ENCODE results near the gene EPC2. TPM values are rescaled to one million over a fixed set of nuclear protein-coding genes. Genes with fewer than 3 reads are reported as not detected.

The EPC2 gene
- total and polyA plus RNA-seq, 2 experiments from 2014 or later = 4.2 to 20.0 TPM

DNA sequence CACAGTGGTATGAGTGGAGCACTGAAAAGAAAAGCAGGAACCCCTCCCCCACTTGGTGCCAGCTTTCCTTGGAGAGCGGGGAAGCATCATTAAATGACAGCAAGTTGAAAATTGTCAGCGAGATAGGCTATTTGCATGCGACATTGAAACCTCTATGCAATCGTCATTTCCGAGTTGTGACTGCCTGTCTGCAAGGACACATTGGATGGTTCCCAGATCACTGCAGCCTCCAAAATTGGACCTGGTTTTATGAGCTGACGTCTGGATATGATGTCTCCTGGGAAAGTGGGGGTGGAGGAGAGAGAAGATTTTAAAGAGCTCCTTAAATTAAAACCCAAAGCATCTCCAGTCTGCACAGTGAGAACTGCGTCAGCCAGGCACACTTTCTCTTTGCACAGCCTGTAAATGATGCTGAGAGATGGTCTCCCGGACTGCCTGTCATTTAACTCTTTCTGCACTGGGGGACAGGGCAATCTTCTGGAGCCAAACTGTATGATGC is 172.7 kb downstream of the EPC2 start:
- no peaks in the 10 kb centered on the region for H3F3A ChIP-seq (ENCODE audit: insufficient read depth)
- H2AFZ ChIP-seq = no peak overlapping the region; the same call in 1 of the 2 replicates
- H3K9ac ChIP-seq = no peak overlapping the region
- 13 to 16% methylated on average over 8 of the region's 8 CpGs for WGBS, 2 experiments (ENCODE audit: low coverage in 1 of 2, low lambda C conversion rate in 2 of 2, missing lambda C conversion rate in 2 of 2)
- peak overlapping the region; percentile 53 for H3K4me2 ChIP-seq (ENCODE audit: unreplicated experiment)
- no peaks in the 10 kb centered on the region for H3K9me2 ChIP-seq (ENCODE audit: insufficient read depth)
- no peaks in the 10 kb centered on the region for H3K9me3 ChIP-seq (ENCODE audit: low read depth)
- H3K27ac ChIP-seq = no peak overlapping the region
- peaks cover 10% of the 10 kb centered on the region; the same call in 1 of the 2 replicates for H3K4me1 ChIP-seq (ENCODE audit: insufficient read depth)
- peaks cover 27% of the 10 kb centered on the region; the same call in 1 of the 2 replicates for H3K27me3 ChIP-seq (replicated peaks; ENCODE audit: insufficient read depth)
- H3K4me3 ChIP-seq = 0 out of 2 replicates have a peak overlapping the region, but pooled peaks have one; percentile 3
- no peaks in the 10 kb centered on the region for H4K20me1 ChIP-seq (ENCODE audit: insufficient read depth)
- no peaks in the 10 kb centered on the region for H3K36me3 ChIP-seq (ENCODE audit: low read depth)
- in situ Hi-C loops (cut with MboI) = no loop called here
- no peak for DNase-seq
- H3K79me2 ChIP-seq (ENCODE audit: insufficient read depth) = no peaks in the 10 kb centered on the region
- TF ChIP-seq EZH2 (IDR thresholded peaks at IDR 0.05; ENCODE audit: insufficient read depth, poor library complexity, severe bottlenecking) = no peak
- TF ChIP-seq EZH2phosphoT487 (IDR thresholded peaks at IDR 0.05; ENCODE audit: insufficient read depth, low read depth) = no peak

DNA sequence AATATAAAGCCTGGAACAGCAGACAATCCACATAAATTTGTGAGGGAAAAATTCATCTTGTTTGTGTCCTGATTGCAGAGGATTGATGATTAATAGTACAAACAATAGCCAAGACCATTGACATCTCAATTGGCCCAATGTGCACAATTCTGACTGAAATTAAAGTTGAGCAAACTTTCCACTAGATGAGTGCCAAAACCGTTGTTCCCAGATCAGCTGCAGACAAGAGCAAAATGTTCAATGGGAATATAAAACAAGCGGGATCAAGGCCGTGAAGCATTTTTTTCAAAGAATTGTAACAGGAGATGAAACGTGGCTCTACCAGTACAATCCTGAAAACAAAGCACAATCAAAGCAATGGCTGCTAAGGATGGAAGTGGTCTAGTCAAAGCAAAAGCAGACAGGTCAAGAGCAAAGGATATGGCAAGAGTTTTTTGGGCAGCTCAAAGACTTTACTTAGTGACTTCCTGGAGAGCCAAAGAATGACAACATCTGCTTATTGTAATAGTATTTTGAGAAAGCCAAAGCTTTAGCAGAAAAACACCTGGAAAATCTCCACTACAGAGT is 174.6 kb downstream of the EPC2 start:
- H3K36me3 ChIP-seq (ENCODE audit: low read depth) = no peaks in the 10 kb centered on the region
- no peak overlapping the region for H3K9ac ChIP-seq
- 0 out of 2 replicates have a peak, but pooled peaks cover 6% of the 10 kb centered on the region for H3K4me1 ChIP-seq (ENCODE audit: insufficient read depth)
- H3K9me2 ChIP-seq (ENCODE audit: insufficient read depth) = no peaks in the 10 kb centered on the region
- no peak overlapping the region for H3K27ac ChIP-seq
- TF ChIP-seq EZH2 (IDR thresholded peaks at IDR 0.05; ENCODE audit: insufficient read depth, poor library complexity, severe bottlenecking) = no peak
- TF ChIP-seq EZH2phosphoT487 (IDR thresholded peaks at IDR 0.05; ENCODE audit: insufficient read depth, low read depth) = no peak
- H3K4me3 ChIP-seq = no peak overlapping the region
- in situ Hi-C loops (cut with MboI) = no loop called here
- no peaks in the 10 kb centered on the region for H3K79me2 ChIP-seq (ENCODE audit: insufficient read depth)
- no peak overlapping the region for H2AFZ ChIP-seq
- no peaks in the 10 kb centered on the region for H4K20me1 ChIP-seq (ENCODE audit: insufficient read depth)
- H3K27me3 ChIP-seq (replicated peaks; ENCODE audit: insufficient read depth) = peaks cover 27% of the 10 kb centered on the region; the same call in 1 of the 2 replicates
- no peak overlapping the region for H3K4me2 ChIP-seq (ENCODE audit: unreplicated experiment)
- no peaks in the 10 kb centered on the region for H3K9me3 ChIP-seq (ENCODE audit: low read depth)
- H3F3A ChIP-seq (ENCODE audit: insufficient read depth) = no peaks in the 10 kb centered on the region
- 1 to 2% methylated on average over 4 of the region's 4 CpGs for WGBS, 2 experiments (ENCODE audit: low coverage in 1 of 2, low lambda C conversion rate in 2 of 2, missing lambda C conversion rate in 2 of 2)
- DNase-seq = no peak

DNA sequence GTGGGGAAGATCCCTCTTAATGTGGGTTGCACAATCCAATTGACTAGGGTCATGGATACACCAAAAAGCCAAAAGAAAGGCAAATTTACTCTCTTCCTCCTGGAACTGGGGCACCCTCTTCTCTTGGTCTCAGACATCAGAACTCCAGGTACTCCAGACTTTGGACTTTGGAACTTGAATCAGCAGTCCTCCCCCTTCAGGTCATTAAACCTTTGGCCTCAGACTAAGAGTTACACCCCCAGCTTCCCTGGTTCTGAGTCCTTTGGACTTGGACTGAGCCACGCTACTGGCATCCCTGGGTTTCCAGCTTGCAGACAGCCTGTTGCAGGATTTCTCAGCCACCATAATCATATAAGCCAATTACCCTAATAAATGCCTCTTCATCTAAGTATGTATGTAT is 179.6 kb downstream of the EPC2 start:
- no peak overlapping the region for H3K4me3 ChIP-seq
- no peak overlapping the region for H2AFZ ChIP-seq
- in situ Hi-C loops (cut with MboI) = no loop called here
- no peak for DNase-seq
- H3K27me3 ChIP-seq (replicated peaks; ENCODE audit: insufficient read depth) = peaks cover 12% of the 10 kb centered on the region; the same call in 1 of the 2 replicates
- no peaks in the 10 kb centered on the region for H3K9me3 ChIP-seq (ENCODE audit: low read depth)
- no peaks in the 10 kb centered on the region for H3F3A ChIP-seq (ENCODE audit: insufficient read depth)
- no peak overlapping the region for H3K27ac ChIP-seq
- TF ChIP-seq EZH2phosphoT487 (IDR thresholded peaks at IDR 0.05; ENCODE audit: insufficient read depth, low read depth) = no peak
- no peak for TF ChIP-seq EZH2 (IDR thresholded peaks at IDR 0.05; ENCODE audit: insufficient read depth, poor library complexity, severe bottlenecking)
- no peak overlapping the region for H3K9ac ChIP-seq
- no peaks in the 10 kb centered on the region for H3K4me1 ChIP-seq (ENCODE audit: insufficient read depth)
- H3K9me2 ChIP-seq (ENCODE audit: insufficient read depth) = no peaks in the 10 kb centered on the region
- H4K20me1 ChIP-seq (ENCODE audit: insufficient read depth) = no peaks in the 10 kb centered on the region
- 65 to 69% methylated on average over 1 of the region's 1 CpG for WGBS, 2 experiments (ENCODE audit: low coverage in 1 of 2, low lambda C conversion rate in 2 of 2, missing lambda C conversion rate in 2 of 2)
- no peaks in the 10 kb centered on the region for H3K36me3 ChIP-seq (ENCODE audit: low read depth)
- no peak overlapping the region for H3K4me2 ChIP-seq (ENCODE audit: unreplicated experiment)
- no peaks in the 10 kb centered on the region for H3K79me2 ChIP-seq (ENCODE audit: insufficient read depth)

DNA sequence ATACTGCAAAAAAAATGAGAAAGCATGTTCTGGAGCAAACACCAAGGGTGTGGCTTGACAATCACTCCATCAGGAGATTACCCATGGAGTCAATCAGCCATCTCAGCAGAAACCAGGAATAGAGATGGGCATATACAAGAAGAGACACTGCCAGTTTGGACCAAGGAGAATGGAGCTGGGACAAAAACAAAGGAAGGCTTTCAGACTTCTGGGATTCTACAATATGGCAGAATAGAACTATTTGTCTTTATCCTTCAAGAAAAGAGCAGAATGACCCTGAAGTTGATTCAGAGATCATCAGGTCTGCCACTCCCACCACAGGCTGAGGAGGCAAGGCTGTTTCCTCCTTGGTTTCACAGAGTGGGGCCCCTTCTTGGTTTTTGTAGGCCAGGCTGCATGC is 182.2 kb downstream of the EPC2 start:
- Histone ChIP-seq H3K4me1 (ENCODE audit: insufficient read depth) (no peaks in the 10 kb centered on the region), H3K4me3 (no peak overlapping the region), H2AFZ (no peak overlapping the region), H4K20me1 (ENCODE audit: insufficient read depth) (no peaks in the 10 kb centered on the region), H3K4me2 (ENCODE audit: unreplicated experiment) (no peak overlapping the region), H3K27me3 (replicated peaks; ENCODE audit: insufficient read depth) (no peaks in the 10 kb centered on the region), H3K79me2 (ENCODE audit: insufficient read depth) (no peaks in the 10 kb centered on the region), H3K9ac (no peak overlapping the region), H3K9me2 (ENCODE audit: insufficient read depth) (no peaks in the 10 kb centered on the region), H3K9me3 (ENCODE audit: low read depth) (no peaks in the 10 kb centered on the region), H3F3A (ENCODE audit: insufficient read depth) (no peaks in the 10 kb centered on the region), H3K36me3 (ENCODE audit: low read depth) (no peaks in the 10 kb centered on the region), H3K27ac (no peak overlapping the region)
- in situ Hi-C loops (cut with MboI) = no loop called here
- no peak for DNase-seq
- TF ChIP-seq EZH2 (IDR thresholded peaks at IDR 0.05; ENCODE audit: insufficient read depth, poor library complexity, severe bottlenecking) (no peak), EZH2phosphoT487 (IDR thresholded peaks at IDR 0.05; ENCODE audit: insufficient read depth, low read depth) (no peak)

Measured in GM23248 (cell line).